Measurements from ENCODE around the gene RNF5. TPM values are rescaled to one million over a fixed set of nuclear protein-coding genes. Genes with fewer than 3 reads are reported as not detected.
A peak's percentile ranks its signal among the peaks of the same experiment; 100 is the strongest.

RNF5 gene
- total RNA-seq, 3 donors from 2014 or later (not counting 1 experiment from before 2014, with no cell fraction given): 35.1 to 39.2 (median 36.6) TPM

DNA sequence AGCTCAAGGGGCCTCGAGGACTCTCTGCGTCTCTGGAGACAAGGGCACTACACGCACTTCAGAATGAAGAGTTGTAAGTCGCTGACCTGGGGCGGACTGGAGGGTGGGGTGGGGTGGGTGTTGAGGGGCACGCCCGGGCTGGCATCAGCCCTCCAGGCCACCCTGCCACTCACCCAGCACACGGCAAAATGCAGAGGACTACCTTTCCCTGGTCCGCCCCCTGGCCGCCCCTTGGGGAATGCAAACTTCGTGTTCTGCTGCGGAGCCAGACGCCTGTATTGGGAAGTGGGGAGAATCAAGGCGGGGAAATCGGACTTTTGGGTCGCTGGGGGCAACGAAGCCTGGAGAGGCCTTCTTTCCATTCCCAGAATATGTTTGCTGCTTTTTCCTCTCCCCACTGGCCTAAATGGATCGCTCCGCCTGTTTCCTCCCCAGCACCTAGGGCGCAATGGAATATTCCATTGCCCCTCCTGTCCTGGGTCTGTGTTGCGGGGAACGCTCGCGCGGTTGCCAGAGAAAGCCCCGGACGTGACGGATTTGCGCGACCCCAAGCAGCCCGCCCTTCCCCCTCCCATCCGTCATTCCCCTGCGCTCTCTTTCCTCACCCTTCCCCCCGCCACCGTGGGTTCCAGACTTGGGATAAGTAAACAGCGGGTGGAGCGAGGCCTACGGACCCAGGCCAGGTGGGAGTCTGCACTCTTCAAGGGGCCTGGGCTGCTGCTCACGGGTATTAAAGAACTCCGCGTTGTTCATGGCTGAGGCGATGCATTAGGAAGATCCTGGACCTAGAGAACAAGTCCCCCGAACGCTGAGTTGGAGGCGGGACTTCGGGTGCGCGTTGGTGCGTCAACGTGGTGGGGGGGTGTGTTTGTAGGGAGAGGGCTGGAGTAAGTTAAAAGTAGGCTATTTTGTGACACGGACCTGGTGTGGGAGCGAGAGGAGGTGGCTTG, 24.4 kb upstream of the RNF5 start, which contains the start of gene PPT2:
TSS of gene PPT2 (plus strand) at position 578 of the 950 bp plus-strand sequence. CDS start 454 bp downstream, outside the sequence.
- peak within 1 kb of the TSS; percentile 68 for H3K27ac ChIP-seq (ENCODE audit: low read length)
- WGBS (ENCODE audit: insufficient coverage): 6% methylated on average over 52 of the region's 52 CpGs
- peak within 1 kb of the TSS; percentile 68 for H3K4me3 ChIP-seq (ENCODE audit: low read length)
- intact Hi-C loops (cut with micrococcal nuclease): loop anchor here (1.0 to 2.0 kb wide), 5 partner anchors 24 to 67 kb away; partner anchors contain the start of genes FKBPL and RNF5
- peaks cover 12% of the 10 kb centered on the region for H3K27me3 ChIP-seq (ENCODE audit: control insufficient read depth, insufficient read depth, low read length)
- H3K27me3 Mint-ChIP-seq (ENCODE audit: low read depth in 2 of 2): peaks cover 10 to 19% of the 10 kb centered on the region in 2 donors
- TF ChIP-seq, protein P1, sequence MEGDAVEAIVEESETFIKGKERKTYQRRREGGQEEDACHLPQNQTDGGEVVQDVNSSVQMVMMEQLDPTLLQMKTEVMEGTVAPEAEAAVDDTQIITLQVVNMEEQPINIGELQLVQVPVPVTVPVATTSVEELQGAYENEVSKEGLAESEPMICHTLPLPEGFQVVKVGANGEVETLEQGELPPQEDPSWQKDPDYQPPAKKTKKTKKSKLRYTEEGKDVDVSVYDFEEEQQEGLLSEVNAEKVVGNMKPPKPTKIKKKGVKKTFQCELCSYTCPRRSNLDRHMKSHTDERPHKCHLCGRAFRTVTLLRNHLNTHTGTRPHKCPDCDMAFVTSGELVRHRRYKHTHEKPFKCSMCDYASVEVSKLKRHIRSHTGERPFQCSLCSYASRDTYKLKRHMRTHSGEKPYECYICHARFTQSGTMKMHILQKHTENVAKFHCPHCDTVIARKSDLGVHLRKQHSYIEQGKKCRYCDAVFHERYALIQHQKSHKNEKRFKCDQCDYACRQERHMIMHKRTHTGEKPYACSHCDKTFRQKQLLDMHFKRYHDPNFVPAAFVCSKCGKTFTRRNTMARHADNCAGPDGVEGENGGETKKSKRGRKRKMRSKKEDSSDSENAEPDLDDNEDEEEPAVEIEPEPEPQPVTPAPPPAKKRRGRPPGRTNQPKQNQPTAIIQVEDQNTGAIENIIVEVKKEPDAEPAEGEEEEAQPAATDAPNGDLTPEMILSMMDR (IDR thresholded peaks at IDR 0.05): no peak
- no peaks in the 10 kb centered on the region for H3K9me3 ChIP-seq (ENCODE audit: control insufficient read depth, insufficient read depth, low read length)
- H3K9me3 Mint-ChIP-seq: no peaks in the 10 kb centered on the region
- ATAC-seq (peak; percentile 74 to 84 (median 78)), DNase-seq (peak; percentile 74 to 90)
- H3K4me1 ChIP-seq (ENCODE audit: control insufficient read depth, insufficient read depth, low read length): peaks cover 37% of the 10 kb centered on the region
- H3K36me3 Mint-ChIP-seq: peaks cover 6% of the 10 kb centered on the region
- peak within 1 kb of the TSS; percentile 90 to 98 for H3K27ac Mint-ChIP-seq
- H3K36me3 ChIP-seq (ENCODE audit: control insufficient read depth, insufficient read depth, low read length): peaks cover 9% of the 10 kb centered on the region
- peak within 1 kb of the TSS; percentile 96 for H3K4me3 Mint-ChIP-seq
- H3K4me1 Mint-ChIP-seq: peaks cover 38 to 49% of the 10 kb centered on the region in 2 donors

DNA sequence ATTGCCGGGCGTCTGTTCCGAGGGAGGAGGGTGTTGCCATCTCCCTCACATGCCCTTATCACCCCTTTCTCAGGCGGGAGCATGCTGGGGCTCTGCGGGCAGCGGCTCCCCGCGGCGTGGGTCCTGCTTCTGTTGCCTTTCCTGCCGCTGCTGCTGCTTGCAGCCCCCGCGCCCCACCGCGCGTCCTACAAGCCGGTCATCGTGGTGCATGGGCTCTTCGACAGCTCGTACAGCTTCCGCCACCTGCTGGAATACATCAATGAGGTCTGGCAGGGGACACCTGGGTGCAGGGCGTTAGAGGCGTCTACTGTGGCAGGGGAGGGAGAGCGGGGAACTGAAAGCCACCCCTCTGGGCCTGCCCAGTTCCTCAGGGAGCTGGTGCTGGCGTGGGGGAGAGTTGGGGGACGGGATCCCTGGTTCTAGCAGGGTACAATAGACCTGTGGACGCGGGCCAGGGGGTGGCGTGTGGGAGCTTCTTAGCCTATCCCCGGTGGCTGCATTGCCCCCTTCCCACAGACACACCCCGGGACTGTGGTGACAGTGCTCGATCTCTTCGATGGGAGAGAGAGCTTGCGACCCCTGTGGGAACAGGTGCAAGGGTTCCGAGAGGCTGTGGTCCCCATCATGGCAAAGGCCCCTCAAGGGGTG, 23.6 kb upstream of the RNF5 start:
- H3K4me1 Mint-ChIP-seq: peaks cover 35 to 45% of the 10 kb centered on the region in 2 donors
- WGBS (ENCODE audit: insufficient coverage): 3% methylated on average over 34 of the region's 34 CpGs
- H3K36me3 ChIP-seq (ENCODE audit: control insufficient read depth, insufficient read depth, low read length): peaks cover 9% of the 10 kb centered on the region
- peaks cover 6% of the 10 kb centered on the region for H3K36me3 Mint-ChIP-seq
- DNase-seq: peak; percentile 61 to 83
- H3K9me3 ChIP-seq (ENCODE audit: control insufficient read depth, insufficient read depth, low read length): no peaks in the 10 kb centered on the region
- peaks cover 8% of the 10 kb centered on the region for H3K27me3 ChIP-seq (ENCODE audit: control insufficient read depth, insufficient read depth, low read length)
- H3K4me1 ChIP-seq (ENCODE audit: control insufficient read depth, insufficient read depth, low read length): peaks cover 29% of the 10 kb centered on the region
- intact Hi-C loops (cut with micrococcal nuclease): loop anchor here (1.0 to 2.0 kb wide), 5 partner anchors 24 to 68 kb away; partner anchors contain the start of genes FKBPL and RNF5
- H3K27ac ChIP-seq (ENCODE audit: low read length): peak overlapping the region; percentile 68
- H3K27me3 Mint-ChIP-seq (ENCODE audit: low read depth in 2 of 2): peaks cover 8 to 15% of the 10 kb centered on the region in 2 donors
- ATAC-seq: peak; percentile 67 to 82 (median 73)
- no peaks in the 10 kb centered on the region for H3K9me3 Mint-ChIP-seq
- TF ChIP-seq, protein P1 (IDR thresholded peaks at IDR 0.05): peak; percentile 59
- peak overlapping the region; percentile 90 to 98 for H3K27ac Mint-ChIP-seq
- H3K4me3 Mint-ChIP-seq: peak overlapping the region; percentile 96
- H3K4me3 ChIP-seq (ENCODE audit: low read length): peak overlapping the region; percentile 68

DNA sequence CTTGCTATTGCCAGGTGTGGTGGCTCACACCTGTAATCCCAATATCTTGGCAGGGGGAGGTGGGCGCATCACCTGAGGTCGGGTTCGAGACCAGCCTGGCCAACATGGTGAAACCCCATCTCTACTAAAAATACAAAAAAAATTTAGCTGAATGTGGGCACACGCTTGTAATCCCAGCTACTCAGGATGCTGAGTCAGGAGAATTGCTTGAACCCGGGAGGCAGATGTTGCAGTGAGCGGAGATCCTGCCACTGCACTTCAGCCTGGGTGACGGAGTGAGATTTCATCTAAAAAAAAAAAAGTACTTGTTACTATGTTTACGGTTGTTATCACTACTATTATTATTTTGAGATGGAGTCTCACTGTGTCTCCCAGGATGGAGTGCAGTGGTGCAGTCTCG, 21.3 kb upstream of the RNF5 start:
- TF ChIP-seq, protein P1 (IDR thresholded peaks at IDR 0.05): no peak
- Histone ChIP-seq H3K4me1 (ENCODE audit: control insufficient read depth, insufficient read depth, low read length) (peaks cover 28% of the 10 kb centered on the region), H3K36me3 (ENCODE audit: control insufficient read depth, insufficient read depth, low read length) (peaks cover 9% of the 10 kb centered on the region), H3K4me3 (ENCODE audit: low read length) (no peak overlapping the region), H3K27ac (ENCODE audit: low read length) (no peak overlapping the region), H3K9me3 (ENCODE audit: control insufficient read depth, insufficient read depth, low read length) (no peaks in the 10 kb centered on the region), H3K27me3 (ENCODE audit: control insufficient read depth, insufficient read depth, low read length) (no peaks in the 10 kb centered on the region)
- H3K36me3 Mint-ChIP-seq: peaks cover 6% of the 10 kb centered on the region
- DNase-seq: no peak
- WGBS (ENCODE audit: insufficient coverage): 93% methylated on average over 9 of the region's 9 CpGs
- H3K4me1 Mint-ChIP-seq: peaks cover 29% of the 10 kb centered on the region in 2 donors
- no peak for ATAC-seq
- intact Hi-C loops (cut with micrococcal nuclease): no loop called here
- no peak overlapping the region for H3K4me3 Mint-ChIP-seq
- H3K27ac Mint-ChIP-seq: no peak overlapping the region
- H3K9me3 Mint-ChIP-seq: no peaks in the 10 kb centered on the region
- no peaks in the 10 kb centered on the region for H3K27me3 Mint-ChIP-seq (ENCODE audit: low read depth in 2 of 2)

All from natural killer cell (primary cell).